ENCODE measurements around the gene TAF4.
"Not testable (repeated sequence)": the region's sequence is repeated elsewhere in the genome, so short reads cannot be mapped to it uniquely, and the experiment has no call there.

TAF4 gene, protein sequence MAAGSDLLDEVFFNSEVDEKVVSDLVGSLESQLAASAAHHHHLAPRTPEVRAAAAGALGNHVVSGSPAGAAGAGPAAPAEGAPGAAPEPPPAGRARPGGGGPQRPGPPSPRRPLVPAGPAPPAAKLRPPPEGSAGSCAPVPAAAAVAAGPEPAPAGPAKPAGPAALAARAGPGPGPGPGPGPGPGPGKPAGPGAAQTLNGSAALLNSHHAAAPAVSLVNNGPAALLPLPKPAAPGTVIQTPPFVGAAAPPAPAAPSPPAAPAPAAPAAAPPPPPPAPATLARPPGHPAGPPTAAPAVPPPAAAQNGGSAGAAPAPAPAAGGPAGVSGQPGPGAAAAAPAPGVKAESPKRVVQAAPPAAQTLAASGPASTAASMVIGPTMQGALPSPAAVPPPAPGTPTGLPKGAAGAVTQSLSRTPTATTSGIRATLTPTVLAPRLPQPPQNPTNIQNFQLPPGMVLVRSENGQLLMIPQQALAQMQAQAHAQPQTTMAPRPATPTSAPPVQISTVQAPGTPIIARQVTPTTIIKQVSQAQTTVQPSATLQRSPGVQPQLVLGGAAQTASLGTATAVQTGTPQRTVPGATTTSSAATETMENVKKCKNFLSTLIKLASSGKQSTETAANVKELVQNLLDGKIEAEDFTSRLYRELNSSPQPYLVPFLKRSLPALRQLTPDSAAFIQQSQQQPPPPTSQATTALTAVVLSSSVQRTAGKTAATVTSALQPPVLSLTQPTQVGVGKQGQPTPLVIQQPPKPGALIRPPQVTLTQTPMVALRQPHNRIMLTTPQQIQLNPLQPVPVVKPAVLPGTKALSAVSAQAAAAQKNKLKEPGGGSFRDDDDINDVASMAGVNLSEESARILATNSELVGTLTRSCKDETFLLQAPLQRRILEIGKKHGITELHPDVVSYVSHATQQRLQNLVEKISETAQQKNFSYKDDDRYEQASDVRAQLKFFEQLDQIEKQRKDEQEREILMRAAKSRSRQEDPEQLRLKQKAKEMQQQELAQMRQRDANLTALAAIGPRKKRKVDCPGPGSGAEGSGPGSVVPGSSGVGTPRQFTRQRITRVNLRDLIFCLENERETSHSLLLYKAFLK

DNA sequence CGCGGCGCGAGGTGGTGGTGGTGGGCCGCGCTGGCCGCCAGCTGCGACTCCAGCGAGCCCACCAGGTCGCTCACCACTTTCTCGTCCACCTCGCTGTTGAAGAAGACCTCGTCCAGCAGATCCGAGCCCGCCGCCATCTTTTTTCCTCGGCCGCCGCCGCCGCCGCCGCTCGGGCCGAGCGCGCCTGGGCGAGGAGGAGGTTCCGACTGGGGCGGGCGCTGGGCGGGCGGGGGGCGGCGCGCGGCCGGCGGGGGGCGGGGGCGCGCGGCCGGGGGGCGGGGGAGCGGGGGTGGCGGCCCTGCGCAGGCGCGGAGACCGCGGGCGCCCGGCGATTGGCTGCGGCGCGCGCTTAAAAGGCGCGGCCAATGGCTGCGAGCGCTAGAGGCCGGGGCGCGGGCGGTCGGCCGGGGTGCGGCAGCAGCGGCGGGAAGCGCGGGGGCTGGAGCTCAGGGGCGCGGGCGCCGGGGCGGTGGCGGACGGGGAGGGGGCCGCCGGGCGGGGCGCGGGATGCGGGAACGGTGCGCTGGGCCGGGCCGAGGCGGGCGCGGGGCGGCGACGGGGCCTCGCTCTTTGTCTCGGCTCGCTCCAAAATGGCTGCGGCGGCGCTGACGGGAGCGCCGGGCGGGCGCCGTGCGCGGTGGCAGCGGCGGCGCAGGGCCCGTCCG is at the start of gene TAF4:
TAF4 (minus strand) TSS at position 208 of the 665 bp plus-strand sequence; CDS start at position 137, 71 bp downstream.
- Histone ChIP-seq H3K27ac (peak within 1 kb of the TSS; percentile 69 to 98 (median 92)), H3K4me3 (peak within 1 kb of the TSS; percentile 49 to 63 (median 61))

DNA sequence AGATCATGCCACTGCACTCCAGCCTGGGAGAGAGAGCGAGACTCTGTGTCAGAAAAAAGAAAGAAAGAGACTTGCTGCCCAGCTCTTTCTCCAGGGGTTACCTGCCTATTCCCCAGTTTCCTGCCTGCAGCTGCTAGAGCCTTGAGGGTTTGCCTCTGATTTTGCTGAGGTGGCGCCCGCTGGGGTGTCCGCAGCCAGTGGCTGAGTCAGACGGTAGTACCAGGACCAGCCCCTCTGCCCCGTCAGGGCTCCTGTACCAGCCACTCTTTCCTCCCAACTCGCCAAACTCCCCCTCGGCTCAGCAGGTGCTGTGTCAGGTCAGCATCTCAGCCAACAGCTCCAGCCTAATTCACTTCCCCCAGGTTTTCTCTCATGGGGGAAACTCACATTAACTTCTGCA is 49.2 kb upstream of the TAF4 start:
- no peak overlapping the region for H3K27ac ChIP-seq
- H3K4me3 ChIP-seq = no peak overlapping the region

DNA sequence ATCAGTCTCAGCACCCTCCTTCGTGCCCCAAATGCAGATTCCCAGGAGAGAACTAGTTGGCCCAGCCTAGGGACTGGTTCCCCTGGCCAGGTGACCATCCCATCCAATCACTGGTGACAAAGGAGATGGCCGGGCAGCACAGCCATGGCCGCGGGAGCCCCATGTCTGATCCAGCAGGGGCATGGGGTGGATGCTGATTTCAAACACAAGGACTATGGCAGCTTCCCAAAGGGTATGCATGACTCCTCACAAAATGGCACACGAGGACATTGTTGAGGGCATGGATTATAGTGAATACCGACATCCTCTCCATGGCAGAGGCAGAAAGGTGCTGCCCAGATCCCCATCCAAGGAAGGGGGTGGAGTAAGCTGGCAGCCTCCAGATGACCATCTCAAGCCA is 46.7 kb upstream of the TAF4 start:
- H3K27ac ChIP-seq = no peak overlapping the region
- H3K4me3 ChIP-seq = no peak overlapping the region

DNA sequence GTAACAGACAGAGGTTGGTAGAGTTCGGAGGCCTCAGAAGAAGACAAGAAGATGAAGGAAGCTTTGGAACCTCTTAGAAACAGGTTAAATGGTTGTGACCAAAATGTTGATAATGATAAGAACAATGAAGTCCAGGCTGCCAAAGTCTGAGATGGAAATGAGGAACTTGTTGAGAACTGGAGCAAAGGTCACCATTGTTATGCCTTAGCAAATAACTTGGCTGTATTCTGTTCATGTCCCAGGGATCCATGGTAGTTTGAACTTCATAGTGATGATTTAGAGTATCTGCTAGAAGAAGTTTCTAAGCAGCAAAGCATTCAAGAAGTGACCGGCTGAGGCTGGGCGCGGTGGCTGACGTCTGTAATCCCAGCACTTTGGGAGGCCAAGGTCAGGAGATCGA is 45.5 kb upstream of the TAF4 start:
- Histone ChIP-seq H3K4me3 (no peak overlapping the region), H3K27ac (no peak overlapping the region)

DNA sequence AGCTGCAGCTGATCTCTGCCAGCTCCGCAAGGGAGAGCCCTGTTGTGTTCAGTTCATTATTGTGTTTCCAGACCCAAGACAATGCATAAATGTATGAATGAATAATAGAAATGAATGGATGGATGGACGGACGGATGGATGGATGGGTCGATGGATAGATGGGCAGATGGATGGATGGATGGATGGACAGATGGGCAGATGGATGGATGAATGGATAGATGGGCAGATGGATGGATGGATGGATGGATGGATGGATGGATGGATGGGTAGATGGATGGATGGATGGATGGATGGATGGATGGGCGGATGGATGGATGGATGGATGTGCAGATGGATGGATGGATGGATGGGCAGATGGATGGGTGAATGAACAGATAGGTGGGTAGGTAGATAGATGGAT is 39.9 kb upstream of the TAF4 start:
- H3K27ac ChIP-seq = no peak overlapping the region
- H3K4me3 ChIP-seq = no peak overlapping the region

DNA sequence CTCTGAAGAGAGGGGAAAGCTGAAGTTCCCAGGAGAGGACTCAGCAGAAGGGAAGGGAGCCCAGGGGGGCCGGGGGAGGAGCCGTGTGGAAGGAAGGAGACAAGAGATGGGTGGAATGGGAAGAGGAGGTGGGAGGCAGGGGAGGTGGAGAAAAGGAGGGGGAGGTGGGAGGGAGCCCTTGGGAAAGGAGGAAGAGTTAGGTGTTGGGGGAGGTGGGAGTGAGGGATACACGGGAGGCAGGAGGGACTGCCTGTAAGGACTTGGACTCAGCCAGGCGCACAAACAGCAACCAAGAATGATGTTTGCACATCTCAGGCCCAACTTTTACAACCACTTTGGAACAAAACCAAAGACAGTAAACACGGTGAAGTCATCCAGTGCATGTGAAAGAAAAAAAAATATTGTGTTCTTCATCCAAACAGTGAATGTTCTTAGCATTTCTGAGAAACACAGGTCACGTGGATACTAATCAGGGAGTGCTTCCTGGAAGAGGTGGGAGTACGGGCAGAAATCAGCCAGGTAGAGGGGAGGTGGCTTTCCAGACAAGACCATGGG is 39.2 kb upstream of the TAF4 start:
- no peak overlapping the region for H3K27ac ChIP-seq

DNA sequence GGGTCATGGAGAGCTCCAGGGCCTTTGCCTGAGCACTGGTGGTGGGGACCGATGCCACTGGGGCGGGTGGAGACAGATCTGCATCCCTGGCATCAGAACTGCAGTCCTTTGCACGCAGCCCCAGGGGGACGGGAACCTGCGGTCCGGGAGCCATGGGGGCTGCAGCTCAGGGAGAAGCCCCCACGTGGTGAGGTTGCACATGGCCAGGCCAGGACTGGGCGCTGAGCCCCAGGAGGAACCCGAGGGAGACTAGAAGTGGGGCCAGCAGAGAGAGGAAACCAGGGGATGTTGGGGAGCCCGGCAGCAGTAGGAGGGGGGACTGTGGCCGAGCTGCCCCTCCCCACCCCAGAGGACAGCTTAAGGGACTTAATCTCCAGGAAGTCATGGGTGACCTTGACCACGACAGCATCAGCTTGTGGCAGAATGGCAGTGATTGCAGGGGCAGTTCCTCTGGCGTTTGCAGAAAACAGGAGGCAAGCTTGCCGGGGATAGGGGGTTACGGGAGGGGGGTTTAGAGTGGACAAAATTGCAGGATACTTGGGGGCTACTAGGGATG is 38.6 kb upstream of the TAF4 start:
- H3K27ac ChIP-seq = no peak overlapping the region
- no peak overlapping the region for H3K4me3 ChIP-seq

More for the DNA sequence above, 39.2 kb upstream of the TAF4 start:
- H3K4me3 ChIP-seq = no peak overlapping the region

DNA sequence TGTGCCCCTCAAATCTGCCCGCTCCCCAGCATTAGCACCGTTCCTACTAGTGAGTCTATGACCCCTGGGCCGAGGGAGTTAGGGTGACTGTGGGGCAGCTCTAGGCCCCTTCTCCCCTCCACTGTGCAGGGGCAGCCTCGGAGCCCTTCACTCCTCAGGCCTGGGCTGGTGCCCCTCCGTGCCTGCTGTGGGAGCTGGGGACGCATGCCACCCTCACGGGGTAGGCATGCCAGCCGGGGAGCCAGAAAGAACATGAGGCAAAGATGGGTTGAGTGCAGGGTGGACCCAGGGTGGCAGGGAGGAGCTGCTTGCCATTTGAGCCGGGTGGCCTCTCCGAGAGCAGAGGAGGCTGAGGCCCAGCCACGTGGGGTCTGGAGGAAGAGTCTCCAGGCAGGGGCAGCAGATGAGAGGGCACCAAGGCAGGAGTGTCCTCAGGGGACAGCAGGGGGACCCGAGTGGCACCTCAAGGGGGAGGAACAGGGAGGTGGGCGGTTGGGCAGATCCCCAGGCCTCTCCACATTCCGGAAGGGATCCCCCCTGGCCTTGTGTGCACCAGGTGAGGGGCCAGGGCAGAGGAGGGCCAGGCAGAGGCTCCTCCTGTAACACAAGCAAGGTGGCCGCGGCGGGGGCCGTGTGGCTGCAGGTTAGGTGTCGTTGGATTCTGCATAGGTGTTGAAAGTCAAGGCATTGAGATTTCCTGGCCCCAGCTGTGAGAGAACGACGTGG is 38.0 kb upstream of the TAF4 start:
- Histone ChIP-seq H3K27ac (no peak overlapping the region), H3K4me3 (no peak overlapping the region)

DNA sequence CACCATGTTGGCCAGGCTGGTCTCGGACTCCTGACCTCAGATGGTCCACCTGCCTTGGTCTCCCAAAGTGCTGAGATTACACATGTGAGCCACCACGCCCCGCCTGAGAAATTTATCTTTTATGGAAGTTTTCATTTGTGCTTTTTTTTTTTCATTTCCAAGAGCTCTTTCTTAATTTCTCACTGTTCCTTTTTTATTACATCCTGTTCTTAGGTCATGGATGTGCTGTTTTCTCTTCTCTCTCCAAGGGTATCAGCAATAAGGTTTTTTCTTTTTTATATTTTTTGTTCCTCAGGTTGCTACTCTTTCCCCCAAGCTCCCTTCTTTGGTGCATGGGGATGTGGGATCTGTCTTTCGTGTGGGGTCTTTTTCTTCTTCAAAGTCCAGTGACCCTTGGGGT is 35.4 kb upstream of the TAF4 start:
- H3K27ac ChIP-seq = no peak overlapping the region
- no peak overlapping the region for H3K4me3 ChIP-seq

DNA sequence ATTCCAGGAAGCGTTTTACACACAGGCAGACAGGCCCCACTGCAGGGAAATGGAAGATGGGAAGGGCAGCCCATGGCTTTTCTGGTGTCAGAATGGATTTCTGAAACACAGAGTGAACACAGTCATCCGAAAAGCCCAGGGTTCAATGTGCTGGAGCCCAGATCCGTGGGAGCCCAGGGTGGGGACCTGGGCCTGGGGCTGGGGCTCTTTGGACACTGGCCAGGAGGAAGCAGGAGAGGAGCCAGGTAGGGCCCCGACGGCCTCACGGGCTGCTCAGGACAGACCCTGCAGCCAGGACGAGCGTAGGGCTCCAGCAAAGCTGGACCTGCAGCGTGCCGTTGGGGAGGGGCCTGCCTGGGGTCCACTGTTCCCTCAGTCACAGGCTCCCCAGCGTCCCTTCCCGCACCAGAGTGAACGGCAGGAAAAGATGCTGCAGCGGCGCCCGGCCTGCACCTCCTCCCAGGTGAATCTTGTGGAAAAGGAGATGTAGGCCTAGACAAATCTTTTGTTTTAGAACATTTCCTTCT is 32.3 kb upstream of the TAF4 start:
- H3K27ac ChIP-seq = no peak overlapping the region
- no peak overlapping the region for H3K4me3 ChIP-seq

DNA sequence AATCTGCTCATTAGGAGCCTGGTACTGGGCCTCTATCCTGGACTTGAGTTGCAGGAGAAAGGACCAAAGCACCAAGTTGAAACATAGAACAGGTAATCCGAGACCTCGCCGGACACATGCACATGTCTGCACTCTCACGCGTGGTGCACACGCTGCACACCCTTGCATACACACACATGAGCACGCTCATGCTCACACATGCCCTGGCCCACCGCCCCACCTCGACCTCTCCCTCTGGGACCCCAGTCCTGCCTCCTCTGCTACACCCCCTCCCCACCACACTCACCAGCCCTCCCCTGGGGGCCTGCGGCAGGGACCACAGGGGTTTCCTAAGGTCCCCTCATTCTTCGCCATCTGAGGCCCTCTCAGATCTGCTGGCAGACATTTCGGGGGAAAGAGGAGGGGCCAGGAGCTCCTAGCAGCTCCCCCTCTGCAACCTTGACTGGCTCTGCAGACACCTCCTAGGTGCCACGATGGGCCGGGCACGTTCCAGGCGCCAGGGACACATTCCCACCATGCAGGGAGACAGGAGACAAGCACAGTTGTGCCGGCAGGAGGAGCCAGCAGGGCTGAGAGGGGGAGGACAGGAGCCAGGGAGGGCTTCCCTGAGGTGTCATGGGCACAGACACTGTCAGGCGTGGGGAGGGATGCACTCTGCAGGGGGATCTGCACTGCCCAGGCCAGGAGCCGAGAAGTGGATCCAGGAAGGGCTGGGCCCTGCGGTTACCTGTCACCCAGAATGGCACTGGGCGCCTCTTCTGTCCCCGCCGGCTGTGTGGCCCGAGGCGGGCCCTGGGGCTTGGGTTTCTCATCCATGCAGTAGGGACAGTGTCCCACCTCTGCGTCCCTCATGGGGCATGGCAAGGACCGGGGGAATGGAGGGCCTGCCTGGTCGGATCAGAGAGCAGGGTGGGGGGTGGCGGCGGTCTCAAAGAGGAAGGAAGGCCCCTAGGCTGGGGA is 31.0 kb upstream of the TAF4 start:
- H3K27ac ChIP-seq = no peak overlapping the region
- no peak overlapping the region for H3K4me3 ChIP-seq

DNA sequence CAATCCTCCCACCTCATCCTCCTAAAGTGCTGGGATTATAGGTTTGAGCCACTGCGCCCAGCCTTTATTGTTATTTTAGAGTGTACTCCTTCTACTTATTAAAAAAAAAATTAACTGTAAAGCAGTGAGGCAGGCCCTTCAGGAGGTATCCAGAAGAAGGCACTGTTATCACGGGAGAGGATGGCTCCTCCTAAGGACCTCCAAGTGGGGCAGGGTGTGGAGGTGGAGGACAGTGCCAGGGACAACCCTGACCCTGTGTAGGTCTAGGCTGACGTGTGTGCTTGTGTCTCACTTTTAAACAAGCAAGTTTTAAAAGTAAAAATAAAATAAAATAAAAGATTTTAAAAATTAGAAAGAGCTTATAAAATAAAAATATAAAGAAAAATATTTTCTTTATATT is 23.7 kb upstream of the TAF4 start:
- Histone ChIP-seq H3K27ac (no peak overlapping the region), H3K4me3 (no peak overlapping the region)

DNA sequence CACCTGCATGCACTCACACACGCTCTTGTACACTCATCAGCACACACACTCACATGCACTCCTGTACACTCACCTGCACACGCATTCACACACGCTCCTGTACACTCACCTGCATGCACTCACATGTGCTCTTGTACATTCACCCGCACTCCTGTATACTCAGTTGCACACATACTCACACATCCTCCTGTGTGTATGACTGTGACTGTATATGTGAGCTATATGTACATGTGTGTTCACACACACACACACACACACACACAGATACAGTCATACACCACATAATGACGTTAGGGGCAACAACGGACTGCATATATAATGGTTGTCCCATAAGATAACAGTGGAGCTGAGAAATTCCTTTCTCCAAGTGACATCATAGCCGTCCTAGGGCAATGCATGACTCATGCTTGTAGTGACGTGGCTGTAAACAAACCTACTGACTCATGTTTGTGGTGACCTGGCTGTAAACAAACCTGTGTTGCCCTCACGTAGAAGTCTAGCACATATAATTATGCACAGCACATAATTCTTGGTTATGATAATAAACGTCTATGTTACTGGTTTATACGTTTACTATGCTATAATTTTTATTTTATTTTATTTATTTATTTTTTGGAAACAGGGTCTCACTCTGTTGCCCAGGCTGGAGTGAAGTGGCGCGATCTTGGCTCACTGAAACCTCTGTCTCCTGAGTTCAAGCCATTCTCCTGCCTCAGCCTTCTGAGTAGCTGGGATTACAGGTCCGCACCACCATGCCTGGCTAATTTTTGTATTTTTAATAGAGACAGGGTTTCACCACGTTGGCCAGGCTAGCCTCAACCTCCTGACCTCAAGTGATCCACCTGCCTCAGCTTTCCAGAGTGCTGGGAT is 22.8 kb upstream of the TAF4 start:
- H3K27ac ChIP-seq = no peak overlapping the region
- no peak overlapping the region for H3K4me3 ChIP-seq

DNA sequence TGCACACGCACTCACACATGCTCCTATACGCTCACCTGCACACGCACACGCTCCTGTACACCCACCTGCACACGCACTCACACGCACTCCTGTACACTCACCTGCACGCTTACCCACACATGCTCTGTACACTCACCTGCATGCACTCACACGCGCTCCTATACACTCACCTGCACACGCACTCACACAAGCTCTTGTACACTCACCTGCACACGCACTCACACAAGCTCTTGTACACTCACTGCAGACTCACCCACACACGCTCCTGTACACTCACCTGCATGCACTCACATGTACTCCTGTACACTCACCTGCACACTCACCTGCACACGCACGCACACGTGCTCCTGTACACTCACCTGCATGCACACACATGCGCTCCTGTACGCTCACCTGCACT is 22.0 kb upstream of the TAF4 start:
- no peak overlapping the region for H3K27ac ChIP-seq
- H3K4me3 ChIP-seq = no peak overlapping the region

DNA sequence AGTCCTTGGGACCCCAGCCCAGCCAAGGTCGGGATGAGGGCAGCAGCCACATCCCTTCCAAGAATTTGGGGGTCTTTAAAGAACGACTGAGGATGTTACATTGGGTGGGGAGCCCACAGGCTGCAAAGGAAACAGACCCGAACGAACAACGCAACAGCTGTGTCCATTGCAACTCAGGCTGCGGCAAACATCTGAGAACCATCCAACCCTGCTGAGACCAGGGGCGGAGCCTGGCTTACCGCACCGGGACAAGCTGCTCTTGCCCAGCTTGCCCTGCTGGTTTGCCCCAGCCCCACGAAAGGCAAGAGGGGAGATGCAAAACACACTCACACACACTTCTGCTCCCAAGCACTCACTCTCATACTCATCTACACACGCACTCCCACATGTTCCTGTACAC is 21.5 kb upstream of the TAF4 start:
- Histone ChIP-seq H3K4me3 (no peak overlapping the region), H3K27ac (no peak overlapping the region)

DNA sequence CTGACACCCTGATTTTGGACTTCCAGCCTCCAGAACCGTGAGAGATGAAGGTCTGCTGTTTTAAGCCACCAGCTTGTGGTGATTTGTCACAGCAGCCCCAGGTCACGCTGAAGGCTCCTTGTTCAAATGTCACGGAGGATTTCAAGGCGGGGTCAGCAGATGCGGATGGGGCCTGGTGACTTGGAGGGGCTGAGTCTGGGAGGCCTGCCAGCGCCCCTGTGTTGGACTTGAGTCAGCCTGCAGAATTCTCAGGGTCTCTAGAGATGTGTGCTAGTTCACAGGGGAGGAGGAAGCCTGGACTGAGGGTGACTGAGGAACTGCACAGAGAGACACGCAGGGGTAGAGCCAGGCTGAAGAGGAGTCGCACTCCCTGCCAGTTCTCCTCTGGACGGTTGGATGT is 19.5 kb upstream of the TAF4 start:
- Histone ChIP-seq H3K4me3 (no peak overlapping the region), H3K27ac (no peak overlapping the region)

DNA sequence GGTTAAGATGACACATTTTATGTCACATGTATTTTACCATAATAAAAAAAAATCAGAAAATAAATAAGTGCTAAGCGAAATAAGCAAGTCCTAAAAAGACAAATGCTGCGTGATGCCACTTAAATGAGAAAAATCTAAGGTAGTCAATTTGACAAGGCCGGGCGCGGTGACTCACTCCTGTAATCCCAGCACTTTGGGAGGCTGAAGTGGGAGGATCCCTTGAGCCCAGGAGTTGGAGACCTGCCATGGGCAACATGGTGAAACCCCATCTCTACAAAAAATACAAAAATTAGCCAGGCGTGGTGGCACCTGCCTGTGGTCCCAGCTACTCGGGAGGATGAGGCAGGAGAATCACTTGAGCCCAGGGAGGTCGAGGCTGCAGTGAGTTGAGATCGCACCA is 18.5 kb upstream of the TAF4 start:
- not testable (repeated sequence) for H3K27ac ChIP-seq, H3K4me3 ChIP-seq
